ENCODE data around the gene OAS2. TPM values are rescaled to one million over a fixed set of nuclear protein-coding genes. Genes with fewer than 3 reads are reported as not detected.

The OAS2 gene
- total RNA-seq, 2 experiments from 2014 or later = 237 to 242 TPM

GRCh38 chr12:113054948-113055486 lies 76.7 kb downstream of the OAS2 start:
- no peak overlapping the region for H3K27ac Mint-ChIP-seq
- ATAC-seq (no peak), DNase-seq (no peak)
- H3K27me3 Mint-ChIP-seq (ENCODE audit: low read depth) = peaks cover 23% of the 10 kb centered on the region
- ChIA-PET POLR2A (no interaction called here), CTCF (interaction anchor here (1.6 to 1.8 kb wide), 3 partner anchors 44 to 98 kb away, joined by 4 to 7 read pairs (median 4); no protein-coding TSS in a partner anchor)
- H3K9me3 Mint-ChIP-seq (ENCODE audit: insufficient read depth) = no peaks in the 10 kb centered on the region
- no peak overlapping the region for H3K4me3 Mint-ChIP-seq
- H3K36me3 Mint-ChIP-seq (ENCODE audit: low read depth) = no peaks in the 10 kb centered on the region
- no peaks in the 10 kb centered on the region for H3K4me1 Mint-ChIP-seq (ENCODE audit: low read depth)

- peaks cover 23% of the 10 kb centered on the region for H3K27me3 Mint-ChIP-seq (ENCODE audit: low read depth)
- no peak for ATAC-seq
- POLR2A ChIA-PET = no interaction called here
Measured at GRCh38 chr12:113055594-113056380, 77.5 kb downstream of the OAS2 start.

GRCh38 chr12:113056381-113056630 lies 78.0 kb downstream of the OAS2 start:
- Mint-ChIP-seq H3K27me3 (ENCODE audit: low read depth) (peaks cover 23% of the 10 kb centered on the region), H3K27ac (no peak overlapping the region), H3K36me3 (ENCODE audit: low read depth) (no peaks in the 10 kb centered on the region), H3K4me3 (peak overlapping the region; percentile 31), H3K9me3 (ENCODE audit: insufficient read depth) (no peaks in the 10 kb centered on the region), H3K4me1 (ENCODE audit: low read depth) (no peaks in the 10 kb centered on the region)
- DNase-seq = no peak
- ChIA-PET CTCF (interaction anchor here (1.0 to 1.3 kb wide), 2 partner anchors 14 to 42 kb away, joined by 3 read pairs; no protein-coding TSS in a partner anchor), POLR2A (no interaction called here)
- no peak for ATAC-seq

More at GRCh38 chr12:113055594-113056380, 77.5 kb downstream of the OAS2 start:
- H3K4me1 Mint-ChIP-seq (ENCODE audit: low read depth) = no peaks in the 10 kb centered on the region
- H3K36me3 Mint-ChIP-seq (ENCODE audit: low read depth) = no peaks in the 10 kb centered on the region
- DNase-seq = no peak
- CTCF ChIA-PET = interaction anchor here (1.0 to 1.3 kb wide), 2 partner anchors 14 to 42 kb away, joined by 3 read pairs; no protein-coding TSS in a partner anchor
- peak overlapping the region; percentile 31 for H3K4me3 Mint-ChIP-seq
- no peak overlapping the region for H3K27ac Mint-ChIP-seq
- H3K9me3 Mint-ChIP-seq (ENCODE audit: insufficient read depth) = no peaks in the 10 kb centered on the region

- peaks cover 23% of the 10 kb centered on the region for H3K27me3 Mint-ChIP-seq (ENCODE audit: low read depth)
- CTCF ChIA-PET = interaction anchor here (1.0 to 1.3 kb wide), 2 partner anchors 13 to 41 kb away, joined by 3 read pairs; no protein-coding TSS in a partner anchor
- POLR2A ChIA-PET = no interaction called here
- ATAC-seq = peak; percentile 49
- H3K4me1 Mint-ChIP-seq (ENCODE audit: low read depth) = no peaks in the 10 kb centered on the region
- no peak for DNase-seq
- peak within 1 kb of the TSS; percentile 31 for H3K4me3 Mint-ChIP-seq
- no peaks in the 10 kb centered on the region for H3K36me3 Mint-ChIP-seq (ENCODE audit: low read depth)
- no peaks in the 10 kb centered on the region for H3K9me3 Mint-ChIP-seq (ENCODE audit: insufficient read depth)
- H3K27ac Mint-ChIP-seq = no peak within 1 kb of the TSS
Measured at GRCh38 chr12:113056631-113057488, 78.5 kb downstream of the OAS2 start, which contains the start of gene DTX1. Gene DTX1 (plus strand): TSS chr12:113056730. CDS start chr12:113058193, 1,463 bp downstream.

GRCh38 chr12:113057565-113058485 lies 79.5 kb downstream of the OAS2 start:
- H3K9me3 Mint-ChIP-seq (ENCODE audit: insufficient read depth) = no peaks in the 10 kb centered on the region
- H3K4me3 Mint-ChIP-seq = no peak overlapping the region
- no peak overlapping the region for H3K27ac Mint-ChIP-seq
- peaks cover 23% of the 10 kb centered on the region for H3K27me3 Mint-ChIP-seq (ENCODE audit: low read depth)
- DNase-seq (no peak), ATAC-seq (no peak)
- POLR2A ChIA-PET = no interaction called here
- no peaks in the 10 kb centered on the region for H3K4me1 Mint-ChIP-seq (ENCODE audit: low read depth)
- H3K36me3 Mint-ChIP-seq (ENCODE audit: low read depth) = no peaks in the 10 kb centered on the region
- CTCF ChIA-PET = interaction anchor here (1.3 kb wide), 1 partner anchor 40 kb away, joined by 3 read pairs; no protein-coding TSS in a partner anchor

- Mint-ChIP-seq H3K4me3 (no peak overlapping the region), H3K36me3 (ENCODE audit: low read depth) (no peaks in the 10 kb centered on the region), H3K4me1 (ENCODE audit: low read depth) (no peaks in the 10 kb centered on the region), H3K9me3 (ENCODE audit: insufficient read depth) (no peaks in the 10 kb centered on the region), H3K27me3 (ENCODE audit: low read depth) (peaks cover 22% of the 10 kb centered on the region), H3K27ac (no peak overlapping the region)
- ATAC-seq (no peak), DNase-seq (no peak)
- CTCF ChIA-PET = no interaction called here
- POLR2A ChIA-PET = no interaction called here
Measured at GRCh38 chr12:113058553-113058952, 80.2 kb downstream of the OAS2 start.

DNA sequence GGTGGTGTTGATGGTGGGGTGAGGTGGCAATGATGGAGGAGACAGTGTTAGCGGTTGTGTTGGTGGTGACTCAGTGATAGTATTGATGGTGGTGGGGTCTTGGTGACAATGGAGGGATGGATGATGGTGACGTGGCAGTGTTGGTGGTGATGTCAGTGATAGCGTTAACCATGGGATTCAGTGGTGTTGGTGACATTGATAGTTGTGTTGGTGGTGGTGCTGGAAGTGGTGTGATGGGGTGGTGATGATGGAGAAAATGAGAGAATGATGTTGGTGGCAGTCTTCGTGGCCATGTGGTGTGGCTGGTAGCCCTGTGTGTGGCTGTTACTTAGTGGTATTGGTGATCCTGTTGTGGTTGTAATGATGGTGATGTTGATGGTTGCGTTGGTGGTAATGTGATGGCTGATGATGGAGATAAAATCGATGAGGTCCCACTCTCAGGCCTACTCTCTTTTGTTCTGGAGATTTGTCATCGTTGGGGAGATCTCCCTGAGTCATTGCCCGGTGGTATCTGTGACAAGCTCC lies 80.8 kb downstream of the OAS2 start:
- DNase-seq (no peak), ATAC-seq (no peak)
- no peaks in the 10 kb centered on the region for H3K4me1 Mint-ChIP-seq (ENCODE audit: low read depth)
- ChIA-PET CTCF (no interaction called here), POLR2A (no interaction called here)
- H3K4me3 Mint-ChIP-seq = no peak overlapping the region
- H3K36me3 Mint-ChIP-seq (ENCODE audit: low read depth) = no peaks in the 10 kb centered on the region
- no peak overlapping the region for H3K27ac Mint-ChIP-seq
- H3K9me3 Mint-ChIP-seq (ENCODE audit: insufficient read depth) = no peaks in the 10 kb centered on the region
- H3K27me3 Mint-ChIP-seq (ENCODE audit: low read depth) = peaks cover 22% of the 10 kb centered on the region

DNA sequence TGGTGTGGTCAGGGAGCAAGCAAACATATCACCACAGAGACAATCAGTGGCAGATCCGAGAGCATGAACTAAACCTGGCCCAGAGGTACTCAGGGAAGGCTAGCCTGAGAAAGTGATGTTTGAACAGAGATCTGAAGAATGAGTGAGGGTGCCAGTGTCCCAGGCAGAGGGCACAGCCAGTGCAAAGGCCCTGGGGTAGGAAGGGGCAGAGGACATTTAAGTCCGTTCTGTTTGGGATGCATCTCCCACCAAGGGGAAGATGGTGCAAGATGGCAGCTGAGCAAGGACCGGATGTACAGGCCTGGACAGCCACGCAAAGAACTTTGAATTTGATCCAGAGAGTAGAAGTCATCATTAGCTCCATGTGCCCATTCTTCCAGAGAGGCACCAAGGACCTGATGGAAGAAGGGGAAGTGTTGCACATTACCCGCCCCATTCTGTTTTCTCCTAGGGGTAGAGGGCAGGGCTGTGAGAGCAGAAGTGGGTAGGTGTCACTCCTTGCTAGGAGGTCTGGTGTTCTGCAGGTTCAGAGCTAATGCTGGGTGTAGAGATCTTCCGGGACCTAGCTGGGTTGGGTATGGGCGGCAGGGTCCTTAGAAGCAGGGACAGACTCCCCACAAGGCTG lies 82.1 kb downstream of the OAS2 start:
- Mint-ChIP-seq H3K4me3 (no peak overlapping the region), H3K4me1 (ENCODE audit: low read depth) (no peaks in the 10 kb centered on the region), H3K9me3 (ENCODE audit: insufficient read depth) (no peaks in the 10 kb centered on the region), H3K36me3 (ENCODE audit: low read depth) (no peaks in the 10 kb centered on the region), H3K27ac (no peak overlapping the region), H3K27me3 (ENCODE audit: low read depth) (peaks cover 11% of the 10 kb centered on the region)
- POLR2A ChIA-PET = interaction anchor here (1.0 kb wide), 1 partner anchor 11 kb away, joined by 3 read pairs; no protein-coding TSS in a partner anchor
- CTCF ChIA-PET = no interaction called here
- DNase-seq = no peak
- ATAC-seq = no peak

DNA sequence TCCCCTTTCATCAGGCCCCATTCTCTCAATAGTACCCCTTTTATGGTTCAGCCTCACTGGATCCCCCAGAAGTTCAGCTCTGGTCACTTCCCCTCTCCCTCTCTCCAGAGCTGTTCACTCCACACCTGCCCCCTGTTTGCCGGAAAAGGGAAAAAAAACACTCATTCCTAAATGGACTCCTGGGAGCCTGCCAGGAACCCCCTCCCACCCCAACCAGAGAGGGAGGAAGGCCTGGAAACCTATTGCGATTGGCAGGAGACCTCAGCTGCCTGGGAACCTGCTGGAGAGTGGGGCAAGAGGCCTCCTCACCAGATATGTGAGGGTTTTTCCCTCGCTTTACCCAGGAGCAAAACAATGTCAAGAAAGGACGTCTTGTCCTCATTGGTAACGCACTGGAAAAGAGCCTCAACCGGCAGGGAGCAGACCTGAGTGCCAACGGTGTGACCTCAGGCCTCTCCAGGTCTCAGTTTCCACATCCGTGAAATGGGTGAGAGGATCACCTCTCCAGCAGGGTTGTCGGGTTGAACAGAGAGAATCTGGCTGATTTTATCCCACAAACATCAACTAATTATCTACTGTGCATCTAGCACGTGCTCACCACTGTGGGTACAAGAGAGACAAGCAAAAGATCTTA lies 82.9 kb downstream of the OAS2 start:
- Mint-ChIP-seq H3K9me3 (ENCODE audit: insufficient read depth) (no peaks in the 10 kb centered on the region), H3K27ac (no peak overlapping the region), H3K4me1 (ENCODE audit: low read depth) (no peaks in the 10 kb centered on the region), H3K36me3 (ENCODE audit: low read depth) (no peaks in the 10 kb centered on the region), H3K4me3 (no peak overlapping the region), H3K27me3 (ENCODE audit: low read depth) (peaks cover 3% of the 10 kb centered on the region)
- POLR2A ChIA-PET = interaction anchor here (1.0 kb wide), 1 partner anchor 12 kb away, joined by 3 read pairs; no protein-coding TSS in a partner anchor
- DNase-seq (no peak), ATAC-seq (no peak)
- CTCF ChIA-PET = interaction anchor here (1.2 kb wide), 1 partner anchor 12 kb away, joined by 3 read pairs; no protein-coding TSS in a partner anchor

All from activated CD8-positive, alpha-beta T cell treated with anti-CD3 and anti-CD28 coated beads, Interleukin-2, amount 10 ng/mL, durations not matched to agents 7 days and 5 days (primary cell).